G401.6 (cell line): ENCODE measurements around the gene RPL36AL.

ENCODE experiments used
- FAIRE-seq: peaks from 2 replicates; lab custom pipeline; 2012; peaks lifted over from hg19 to GRCh38; lab: Jason Lieb, UNC

RPL36AL gene

GRCh38 chr14:49581209-49582112 lies 39.0 kb downstream of the RPL36AL start:
- no peak for FAIRE-seq

- FAIRE-seq: no peak
These were observed 40.6 kb downstream of the RPL36AL start for GRCh38 chr14:49579841-49580240.

GRCh38 chr14:49578141-49578540 lies 42.3 kb downstream of the RPL36AL start:
- FAIRE-seq: no peak

- no peak for FAIRE-seq
These were observed 46.4 kb downstream of the RPL36AL start for GRCh38 chr14:49574038-49574437.

GRCh38 chr14:49569281-49569680 lies 51.1 kb downstream of the RPL36AL start:
- FAIRE-seq: no peak
